DND-41 (cell line): ENCODE measurements around the gene TIRAP.

Experiments used
- EZH2 ChIP-seq: IDR thresholded peaks from 3 replicates; pipeline ENCODE4 v1.6.1; 2012; ENCODE audit warnings: borderline replicate concordance, low read depth, mild to moderate bottlenecking, moderate library complexity, low read length, inconsistent platforms; ENCODE audit not compliant: severe bottlenecking
- TF ChIP-seq, protein P1 (sequence below): IDR thresholded peaks from 2 replicates; pipeline ENCODE4 v1.5.1; 2012; ENCODE audit warnings: borderline replicate concordance, low read length, moderate library complexity, mild to moderate bottlenecking; ENCODE audit not compliant: poor library complexity, severe bottlenecking; ENCODE audit errors: extremely low read depth

DNA sequence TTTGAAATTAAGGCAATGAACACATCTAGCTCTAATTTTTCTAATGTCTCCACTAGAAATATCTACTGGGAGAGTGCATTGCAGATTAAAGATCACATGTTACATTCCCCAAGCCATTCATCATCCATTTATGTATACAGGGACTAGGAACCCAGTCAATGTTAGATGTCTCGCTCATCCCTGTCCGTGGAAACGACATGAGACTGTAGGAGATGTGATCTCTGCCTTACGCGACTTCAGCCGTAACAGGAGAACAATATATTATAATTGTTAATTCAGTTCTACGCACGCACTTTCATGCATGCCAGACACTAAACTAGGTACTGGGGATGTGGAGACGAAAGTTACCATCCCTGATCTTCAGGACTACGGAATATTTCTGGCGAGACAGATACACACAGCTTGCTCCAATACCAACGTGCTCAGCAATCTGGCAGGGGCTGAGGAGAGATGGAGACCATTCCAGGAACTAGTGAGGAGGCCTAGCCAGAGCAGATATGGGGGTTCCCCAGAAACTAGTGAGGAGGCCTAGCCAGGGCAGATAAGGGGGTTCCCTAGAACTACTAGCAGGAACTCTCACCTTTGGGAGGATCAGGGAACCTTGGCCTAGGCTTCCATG lies 21.7 kb downstream of the TIRAP start:
- TF ChIP-seq, protein P1, sequence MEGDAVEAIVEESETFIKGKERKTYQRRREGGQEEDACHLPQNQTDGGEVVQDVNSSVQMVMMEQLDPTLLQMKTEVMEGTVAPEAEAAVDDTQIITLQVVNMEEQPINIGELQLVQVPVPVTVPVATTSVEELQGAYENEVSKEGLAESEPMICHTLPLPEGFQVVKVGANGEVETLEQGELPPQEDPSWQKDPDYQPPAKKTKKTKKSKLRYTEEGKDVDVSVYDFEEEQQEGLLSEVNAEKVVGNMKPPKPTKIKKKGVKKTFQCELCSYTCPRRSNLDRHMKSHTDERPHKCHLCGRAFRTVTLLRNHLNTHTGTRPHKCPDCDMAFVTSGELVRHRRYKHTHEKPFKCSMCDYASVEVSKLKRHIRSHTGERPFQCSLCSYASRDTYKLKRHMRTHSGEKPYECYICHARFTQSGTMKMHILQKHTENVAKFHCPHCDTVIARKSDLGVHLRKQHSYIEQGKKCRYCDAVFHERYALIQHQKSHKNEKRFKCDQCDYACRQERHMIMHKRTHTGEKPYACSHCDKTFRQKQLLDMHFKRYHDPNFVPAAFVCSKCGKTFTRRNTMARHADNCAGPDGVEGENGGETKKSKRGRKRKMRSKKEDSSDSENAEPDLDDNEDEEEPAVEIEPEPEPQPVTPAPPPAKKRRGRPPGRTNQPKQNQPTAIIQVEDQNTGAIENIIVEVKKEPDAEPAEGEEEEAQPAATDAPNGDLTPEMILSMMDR: no peak
- TF ChIP-seq EZH2: no peak
